ENCODE measurements around the gene WSCD2.

Gene WSCD2

DNA sequence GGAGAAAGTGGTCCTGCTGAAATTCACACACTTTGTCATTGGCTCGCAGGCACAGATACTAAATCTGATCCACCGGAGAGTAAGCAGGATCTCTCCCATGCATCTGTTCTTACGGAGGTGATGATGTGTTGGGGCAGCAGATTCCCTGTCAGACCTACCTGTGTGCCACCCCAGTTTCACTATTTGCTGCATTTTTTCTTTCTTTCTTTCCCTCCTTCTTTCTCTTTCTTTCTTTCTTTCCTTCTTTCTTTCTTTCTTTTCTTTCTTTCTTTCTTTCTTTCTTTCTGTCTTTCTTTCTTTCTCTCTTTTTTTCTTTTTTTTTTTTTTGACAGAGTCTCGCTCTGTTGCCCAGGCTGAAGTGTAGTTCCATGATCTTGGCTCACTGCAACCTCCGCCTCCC lies 37.4 kb downstream of the WSCD2 start:
- H3K36me3 ChIP-seq, result no peaks in the 10 kb centered on the region
- H3K9ac ChIP-seq, result no peak overlapping the region
- H3K27ac ChIP-seq, result no peak overlapping the region
- no peaks in the 10 kb centered on the region for H3K4me1 ChIP-seq
- H3K27me3 ChIP-seq, result no peaks in the 10 kb centered on the region
- no peak overlapping the region for H3K4me3 ChIP-seq
- no peaks in the 10 kb centered on the region for H3K9me3 ChIP-seq (replicated peaks in 1 of 11)
- H4K20me1 ChIP-seq, result no peaks in the 10 kb centered on the region
- no peak overlapping the region for H3K4me2 ChIP-seq
- no peak for TF ChIP-seq Cebpa-rat (IDR thresholded peaks at IDR 0.05)

- Histone ChIP-seq H3K9ac (no peak overlapping the region), H3K4me2 (no peak overlapping the region), H3K36me3 (no peaks in the 10 kb centered on the region), H3K9me3 (replicated peaks in 1 of 11) (no peaks in the 10 kb centered on the region), H4K20me1 (no peaks in the 10 kb centered on the region), H3K4me1 (no peaks in the 10 kb centered on the region), H3K4me3 (no peak overlapping the region), H3K27ac (no peak overlapping the region), H3K27me3 (no peaks in the 10 kb centered on the region)
- no peak for TF ChIP-seq Cebpa-rat (IDR thresholded peaks at IDR 0.05)
These were observed 38.9 kb downstream of the WSCD2 start for GRCh38 chr12:108167974-108168373.

GRCh38 chr12:108169708-108170107 lies 40.6 kb downstream of the WSCD2 start:
- no peaks in the 10 kb centered on the region for H4K20me1 ChIP-seq
- no peaks in the 10 kb centered on the region for H3K9me3 ChIP-seq (replicated peaks in 1 of 11)
- no peak overlapping the region for H3K4me3 ChIP-seq
- no peaks in the 10 kb centered on the region for H3K36me3 ChIP-seq
- no peaks in the 10 kb centered on the region for H3K27me3 ChIP-seq
- TF ChIP-seq Cebpa-rat (IDR thresholded peaks at IDR 0.05), result no peak
- no peak overlapping the region for H3K27ac ChIP-seq
- H3K4me2 ChIP-seq, result no peak overlapping the region
- H3K4me1 ChIP-seq, result no peaks in the 10 kb centered on the region
- no peak overlapping the region for H3K9ac ChIP-seq

- Histone ChIP-seq H3K4me2 (no peak overlapping the region), H3K36me3 (no peaks in the 10 kb centered on the region), H3K27ac (no peak overlapping the region), H4K20me1 (no peaks in the 10 kb centered on the region), H3K9ac (no peak overlapping the region), H3K4me3 (no peak overlapping the region), H3K27me3 (no peaks in the 10 kb centered on the region), H3K4me1 (no peaks in the 10 kb centered on the region), H3K9me3 (replicated peaks in 1 of 11) (no peaks in the 10 kb centered on the region)
- TF ChIP-seq Cebpa-rat (IDR thresholded peaks at IDR 0.05), result no peak
These were observed 41.1 kb downstream of the WSCD2 start for GRCh38 chr12:108170164-108170563.

- H3K9me3 ChIP-seq (replicated peaks in 1 of 11), result no peaks in the 10 kb centered on the region
- no peaks in the 10 kb centered on the region for H3K27me3 ChIP-seq
- no peaks in the 10 kb centered on the region for H4K20me1 ChIP-seq
- no peak overlapping the region for H3K9ac ChIP-seq
- TF ChIP-seq Cebpa-rat (IDR thresholded peaks at IDR 0.05), result no peak
- no peak overlapping the region for H3K4me2 ChIP-seq
- H3K36me3 ChIP-seq, result no peaks in the 10 kb centered on the region
- no peaks in the 10 kb centered on the region for H3K4me1 ChIP-seq
- H3K4me3 ChIP-seq, result no peak overlapping the region
- no peak overlapping the region for H3K27ac ChIP-seq
These were observed 42.9 kb downstream of the WSCD2 start for GRCh38 chr12:108172033-108172432.

- Histone ChIP-seq H3K36me3 (no peaks in the 10 kb centered on the region), H3K9me3 (replicated peaks in 1 of 11) (no peaks in the 10 kb centered on the region), H3K27me3 (no peaks in the 10 kb centered on the region), H3K4me3 (no peak overlapping the region), H3K9ac (no peak overlapping the region), H3K4me2 (no peak overlapping the region), H3K27ac (no peak overlapping the region), H3K4me1 (no peaks in the 10 kb centered on the region), H4K20me1 (no peaks in the 10 kb centered on the region)
- TF ChIP-seq Cebpa-rat (IDR thresholded peaks at IDR 0.05), result no peak
These were observed 44.1 kb downstream of the WSCD2 start for GRCh38 chr12:108173160-108173559.

- no peak overlapping the region for H3K4me3 ChIP-seq
- TF ChIP-seq Cebpa-rat (IDR thresholded peaks at IDR 0.05), result no peak
- no peak overlapping the region for H3K9ac ChIP-seq
- H4K20me1 ChIP-seq, result no peaks in the 10 kb centered on the region
- no peaks in the 10 kb centered on the region for H3K27me3 ChIP-seq
- no peaks in the 10 kb centered on the region for H3K9me3 ChIP-seq (replicated peaks in 1 of 11)
- no peak overlapping the region for H3K4me2 ChIP-seq
- no peaks in the 10 kb centered on the region for H3K4me1 ChIP-seq
- no peak overlapping the region for H3K27ac ChIP-seq
- no peaks in the 10 kb centered on the region for H3K36me3 ChIP-seq
These were observed 44.8 kb downstream of the WSCD2 start for GRCh38 chr12:108173892-108174291.

DNA sequence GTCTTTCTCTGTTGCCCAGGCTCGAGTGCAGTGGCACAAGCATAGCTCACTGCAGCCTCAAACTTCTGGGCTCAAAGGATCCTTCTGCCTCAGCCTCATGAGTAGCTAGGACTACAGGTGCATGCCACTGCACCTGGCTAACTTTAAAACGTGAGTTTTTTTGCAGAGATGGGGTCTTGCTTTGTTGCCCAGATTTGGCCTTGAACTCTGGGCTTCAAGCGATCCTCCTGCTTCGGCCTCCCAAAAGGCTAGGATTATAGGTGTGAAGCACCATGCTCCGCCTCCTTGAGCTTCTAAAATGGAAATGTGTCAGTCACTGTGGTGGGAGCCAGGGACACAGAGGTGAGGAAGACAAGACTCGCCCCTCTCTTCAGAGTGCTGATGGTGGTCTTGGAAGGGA lies 45.6 kb downstream of the WSCD2 start:
- no peak overlapping the region for H3K4me2 ChIP-seq
- H3K9me3 ChIP-seq (replicated peaks in 1 of 11), result no peaks in the 10 kb centered on the region
- H3K27me3 ChIP-seq, result no peaks in the 10 kb centered on the region
- no peak for TF ChIP-seq Cebpa-rat (IDR thresholded peaks at IDR 0.05)
- H3K27ac ChIP-seq, result no peak overlapping the region
- no peaks in the 10 kb centered on the region for H3K4me1 ChIP-seq
- H3K9ac ChIP-seq, result no peak overlapping the region
- no peaks in the 10 kb centered on the region for H3K36me3 ChIP-seq
- no peak overlapping the region for H3K4me3 ChIP-seq
- H4K20me1 ChIP-seq, result no peaks in the 10 kb centered on the region

- Histone ChIP-seq H3K4me1 (no peaks in the 10 kb centered on the region), H3K4me2 (no peak overlapping the region), H3K36me3 (no peaks in the 10 kb centered on the region), H3K27ac (no peak overlapping the region), H3K9ac (no peak overlapping the region), H4K20me1 (no peaks in the 10 kb centered on the region), H3K4me3 (no peak overlapping the region), H3K9me3 (replicated peaks in 1 of 11) (no peaks in the 10 kb centered on the region), H3K27me3 (no peaks in the 10 kb centered on the region)
- TF ChIP-seq Cebpa-rat (IDR thresholded peaks at IDR 0.05), result no peak
These were observed 46.2 kb downstream of the WSCD2 start for GRCh38 chr12:108175310-108175709.

GRCh38 chr12:108176292-108176691 lies 47.2 kb downstream of the WSCD2 start:
- Histone ChIP-seq H3K9ac (no peak overlapping the region), H3K36me3 (no peaks in the 10 kb centered on the region), H3K4me1 (no peaks in the 10 kb centered on the region), H3K9me3 (replicated peaks in 1 of 11) (no peaks in the 10 kb centered on the region), H4K20me1 (no peaks in the 10 kb centered on the region), H3K27me3 (no peaks in the 10 kb centered on the region), H3K4me2 (no peak overlapping the region), H3K27ac (no peak overlapping the region), H3K4me3 (no peak overlapping the region)
- TF ChIP-seq Cebpa-rat (IDR thresholded peaks at IDR 0.05), result no peak

GRCh38 chr12:108177131-108177530 lies 48.0 kb downstream of the WSCD2 start:
- Histone ChIP-seq H3K27ac (no peak overlapping the region), H3K27me3 (no peaks in the 10 kb centered on the region), H3K4me2 (no peak overlapping the region), H3K9me3 (replicated peaks in 1 of 11) (no peaks in the 10 kb centered on the region), H3K4me1 (no peaks in the 10 kb centered on the region), H3K36me3 (no peaks in the 10 kb centered on the region), H4K20me1 (no peaks in the 10 kb centered on the region), H3K9ac (no peak overlapping the region), H3K4me3 (no peak overlapping the region)
- no peak for TF ChIP-seq Cebpa-rat (IDR thresholded peaks at IDR 0.05)
